Measurements from ENCODE around the gene VPS37B.

DNA sequence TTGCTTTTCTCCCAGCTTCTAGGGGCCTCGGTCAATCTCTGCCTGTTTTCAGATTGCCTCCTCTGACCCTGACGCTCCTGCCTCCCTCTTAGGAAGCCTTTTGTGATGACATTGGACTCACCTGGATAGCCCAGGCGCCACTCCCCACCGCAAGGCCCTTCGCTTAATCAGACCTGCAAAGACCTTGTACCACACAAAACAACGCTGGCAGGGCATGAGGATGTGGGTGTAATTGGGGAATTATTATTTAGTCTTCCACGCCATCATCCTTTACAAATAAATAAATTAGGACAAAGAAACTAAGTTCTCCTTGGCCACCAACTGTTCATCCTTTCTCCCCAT lies 7.7 kb upstream of the VPS37B start:
- TF ChIP-seq, protein P1, sequence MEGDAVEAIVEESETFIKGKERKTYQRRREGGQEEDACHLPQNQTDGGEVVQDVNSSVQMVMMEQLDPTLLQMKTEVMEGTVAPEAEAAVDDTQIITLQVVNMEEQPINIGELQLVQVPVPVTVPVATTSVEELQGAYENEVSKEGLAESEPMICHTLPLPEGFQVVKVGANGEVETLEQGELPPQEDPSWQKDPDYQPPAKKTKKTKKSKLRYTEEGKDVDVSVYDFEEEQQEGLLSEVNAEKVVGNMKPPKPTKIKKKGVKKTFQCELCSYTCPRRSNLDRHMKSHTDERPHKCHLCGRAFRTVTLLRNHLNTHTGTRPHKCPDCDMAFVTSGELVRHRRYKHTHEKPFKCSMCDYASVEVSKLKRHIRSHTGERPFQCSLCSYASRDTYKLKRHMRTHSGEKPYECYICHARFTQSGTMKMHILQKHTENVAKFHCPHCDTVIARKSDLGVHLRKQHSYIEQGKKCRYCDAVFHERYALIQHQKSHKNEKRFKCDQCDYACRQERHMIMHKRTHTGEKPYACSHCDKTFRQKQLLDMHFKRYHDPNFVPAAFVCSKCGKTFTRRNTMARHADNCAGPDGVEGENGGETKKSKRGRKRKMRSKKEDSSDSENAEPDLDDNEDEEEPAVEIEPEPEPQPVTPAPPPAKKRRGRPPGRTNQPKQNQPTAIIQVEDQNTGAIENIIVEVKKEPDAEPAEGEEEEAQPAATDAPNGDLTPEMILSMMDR (IDR thresholded peaks at IDR 0.05) = no peak
- TF ChIP-seq POLR2A (IDR thresholded peaks at IDR 0.05) = no peak
- TF ChIP-seq EP300 (IDR thresholded peaks at IDR 0.05) = no peak

Measured in stomach (tissue), 4 donors.